GM21423 (cell line): ENCODE results near the gene PIAS2.

Experiments used
- ATAC-seq: cut with Tn5 transposase; IDR thresholded peaks from one replicate; pipeline ENCODE4 v1.9.1; 2021; ENCODE audit warnings: mild to moderate bottlenecking, moderate library complexity; ENCODE audit not compliant: unreplicated experiment

PIAS2 gene

GRCh38 chr18:46767217-46767616 lies 150.1 kb downstream of the PIAS2 start:
- no peak for ATAC-seq

GRCh38 chr18:46764586-46764985 lies 152.7 kb downstream of the PIAS2 start:
- no peak for ATAC-seq

DNA sequence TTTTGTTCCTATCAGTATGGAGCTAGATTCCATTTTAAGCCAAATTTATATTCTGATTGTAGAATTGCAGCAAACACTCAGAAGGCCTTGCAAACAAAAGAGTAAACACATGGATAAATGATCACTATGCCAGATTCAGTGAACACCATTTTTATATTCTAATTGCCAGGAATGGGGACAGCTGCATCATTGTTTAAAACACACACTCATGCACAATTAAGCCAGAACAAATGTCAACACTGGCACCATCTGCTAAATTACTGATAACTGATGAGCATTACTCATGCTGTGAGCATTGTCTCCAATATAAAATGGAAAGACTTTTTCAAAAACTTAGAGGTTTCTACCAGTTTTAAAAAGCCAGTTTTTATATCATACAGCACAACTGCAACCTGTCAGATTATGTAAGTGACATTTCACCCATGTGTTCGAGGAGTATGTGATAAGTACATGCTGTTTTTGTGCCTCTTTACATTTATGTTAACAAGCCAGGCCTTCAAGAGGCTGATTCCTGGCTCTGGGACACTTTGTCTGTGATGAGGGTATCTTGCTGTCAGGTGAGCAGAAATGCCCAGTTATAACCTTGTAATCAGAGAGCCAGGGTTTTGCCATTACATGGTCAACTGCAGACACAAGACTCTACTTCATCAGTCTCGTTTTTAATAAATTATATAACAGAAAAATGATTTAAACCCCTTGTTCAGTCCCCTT lies 156.1 kb downstream of the PIAS2 start:
- ATAC-seq: no peak

GRCh38 chr18:46759890-46760289 lies 157.4 kb downstream of the PIAS2 start:
- no peak for ATAC-seq

GRCh38 chr18:46756559-46757201 lies 160.6 kb downstream of the PIAS2 start, which contains the start of gene ST8SIA5:
TSS of gene ST8SIA5 (minus strand) at chr18:46757053. CDS start at chr18:46756508, 545 bp downstream.
- ATAC-seq: peak; percentile 33

DNA sequence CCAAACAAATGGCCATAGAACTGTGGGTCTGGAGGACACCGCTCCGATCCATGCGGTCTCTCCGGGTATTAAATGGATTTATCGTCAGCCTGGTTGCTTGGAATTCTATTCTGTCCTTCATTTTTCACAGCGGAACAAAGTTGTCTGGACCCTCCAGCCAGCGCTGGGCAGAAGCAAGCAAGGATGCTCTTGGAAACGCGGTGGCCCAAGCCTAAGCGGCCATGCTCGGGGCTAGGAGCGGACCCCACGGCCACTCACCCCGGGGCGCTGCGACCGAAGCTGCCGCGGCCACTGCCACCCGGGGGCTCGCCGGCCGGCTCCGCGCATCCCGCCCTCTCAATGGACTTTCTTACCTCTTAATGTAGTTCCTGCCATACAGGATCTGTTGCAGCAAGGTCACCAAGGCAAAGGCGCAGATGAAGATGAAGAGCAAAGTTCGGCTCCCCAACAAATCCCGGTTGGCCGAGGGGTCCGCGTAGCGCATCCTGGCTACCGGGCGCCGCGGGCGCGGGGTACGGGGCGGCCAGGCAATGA lies 161.2 kb downstream of the PIAS2 start:
- ATAC-seq: no peak

DNA sequence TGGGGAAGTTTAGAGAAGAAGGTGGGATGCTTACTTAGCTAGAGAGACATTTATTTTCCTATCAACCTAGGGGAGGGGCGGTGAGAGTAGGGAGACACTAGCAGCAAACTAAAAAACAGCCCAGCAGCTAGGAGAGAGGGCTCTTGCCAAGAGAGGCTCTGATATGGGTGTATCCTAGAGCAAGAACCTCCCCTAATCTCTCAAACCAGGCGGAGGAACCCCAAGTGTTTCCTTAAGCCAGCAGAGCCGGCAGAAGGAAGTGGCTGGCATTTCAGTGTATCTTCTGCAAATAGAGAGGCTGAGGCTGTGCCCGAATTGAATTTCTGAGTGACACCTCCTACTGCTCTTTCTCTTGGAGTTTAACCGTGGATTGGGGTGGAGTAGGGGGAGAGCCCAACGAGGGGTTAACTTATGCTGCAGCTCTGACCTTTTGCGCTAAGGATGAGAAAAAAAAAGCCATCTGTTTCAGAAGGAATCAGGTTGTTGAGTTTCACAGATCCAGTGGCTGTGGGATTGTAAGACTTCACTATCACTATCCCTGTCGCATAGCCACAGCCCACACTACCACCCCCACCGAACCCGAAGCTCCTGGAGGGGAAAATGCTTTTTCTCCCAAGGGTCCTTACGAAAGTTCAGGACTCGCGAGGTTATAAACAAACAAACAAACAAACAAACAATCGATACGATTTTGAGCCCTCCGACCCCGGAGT lies 161.8 kb downstream of the PIAS2 start:
- no peak for ATAC-seq

DNA sequence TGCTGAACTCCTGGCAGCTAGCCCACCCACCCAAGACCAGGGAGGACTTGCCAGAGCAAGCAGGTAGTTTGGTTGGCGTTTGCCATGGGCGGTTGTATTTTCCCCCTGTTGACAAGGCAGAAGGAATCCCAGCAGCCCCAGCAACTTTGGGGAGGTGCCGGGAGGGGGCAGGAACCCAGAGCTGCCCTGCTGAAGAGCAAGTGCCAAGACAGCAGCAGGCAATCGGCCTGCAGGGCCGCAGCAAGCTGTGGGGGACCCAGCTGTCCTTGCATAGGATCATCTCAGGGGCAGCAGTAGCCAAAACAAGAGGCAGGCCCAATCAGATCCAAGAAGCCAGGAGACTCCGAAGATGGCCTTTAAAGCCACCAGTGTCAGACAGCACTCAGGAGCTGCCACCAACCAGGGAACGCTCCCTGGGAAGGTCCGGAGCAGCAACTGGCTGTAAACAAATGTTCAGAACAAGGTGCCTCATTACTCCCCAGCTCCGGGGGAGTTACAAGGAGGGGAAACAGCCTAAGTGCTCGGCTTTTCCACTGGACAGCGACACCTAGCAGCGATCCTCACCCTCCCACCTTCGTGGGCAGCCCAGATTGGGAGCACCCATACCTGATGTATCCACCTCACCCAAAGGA lies 162.5 kb downstream of the PIAS2 start:
- no peak for ATAC-seq

DNA sequence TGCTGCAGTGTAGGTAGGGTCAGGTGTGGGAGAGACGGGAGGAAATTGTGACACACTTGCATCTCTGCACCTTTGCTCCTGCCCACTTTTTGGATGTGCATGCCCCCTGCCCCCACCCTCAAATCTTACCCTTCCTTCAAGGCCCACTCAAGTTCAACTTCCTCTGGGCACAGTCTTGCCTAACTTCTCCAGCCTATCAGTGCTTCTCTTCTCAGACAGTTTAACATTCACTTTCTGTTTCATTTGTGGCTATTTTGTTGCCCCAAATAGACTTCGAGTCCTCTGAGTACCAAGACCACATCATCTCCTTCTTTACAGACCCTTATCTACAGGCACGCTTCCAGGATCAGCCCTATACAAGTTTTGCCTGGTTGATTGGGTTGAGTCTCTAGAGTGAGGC lies 163.1 kb downstream of the PIAS2 start:
- peak; percentile 69 for ATAC-seq
